Endothelial cell of umbilical vein (primary cell): ENCODE measurements around the gene PPFIBP2. TPM values are rescaled to one million over a fixed set of nuclear protein-coding genes. Genes with fewer than 3 reads are reported as not detected.

Experiments
- BruUV-seq: library from RNA; stranded (reverse); fragments of 400-500 nt; replicated peaks from 2 replicates; lab custom pipeline; 2021; lab: Mats Ljungman, UMichigan
- CTCF ChIA-PET: fragments of 300-600, 350-600 bp; sonication (Branson Sonifier 250); formaldehyde crosslinking; loops from one replicate; lab custom pipeline; 2021; ENCODE audit warnings: antibody characterized with exemption, inconsistent platforms; lab: Charles Lee
- POLR2A ChIA-PET: fragments of 300-600, 350-600 bp; sonication (Branson Sonifier 250); formaldehyde crosslinking; loops from one replicate; lab custom pipeline; 2021; ENCODE audit warnings: antibody characterized with exemption, inconsistent platforms; lab: Charles Lee
- DNase-seq: peaks from one replicate; pipeline ENCODE4 v3.0.0-alpha.2; 2011; ENCODE audit warnings: low read depth, low spot score
- FAIRE-seq: peaks from 2 replicates; lab custom pipeline; 2011; peaks lifted over from hg19 to GRCh38; lab: Jason Lieb, UNC
- H2AFZ ChIP-seq: 2 replicates; pipeline ENCODE4 v1.6.0; 2012; ENCODE audit warnings: low read depth, low read length, control low read depth, inconsistent platforms
- H3K27ac ChIP-seq: 2 replicates; pipeline ENCODE4 v1.5.1; 2011; ENCODE audit warnings: low read depth, mild to moderate bottlenecking, control low read depth, low read length, moderate library complexity; ENCODE audit not compliant: insufficient read depth
- H3K27me3 ChIP-seq, 2 experiments: 2 replicates each; pipeline versions ENCODE4 v1.6.0 to v1.6.1; 2011; ENCODE audit warnings: low read length in 2 of 2, mixed read lengths in 1 of 2; ENCODE audit not compliant: control insufficient read depth in 2 of 2, insufficient read depth in 2 of 2
- H3K36me3 ChIP-seq, 2 experiments: 2 replicates in 1 of 2; 3 replicates in 1 of 2; pipeline ENCODE4 v1.5.1; 2011; ENCODE audit warnings: low read length in 2 of 2, mild to moderate bottlenecking in 1 of 2, moderate library complexity in 1 of 2; ENCODE audit not compliant: control insufficient read depth in 2 of 2, insufficient read depth in 2 of 2; ENCODE audit errors: extremely low read depth in 1 of 2
- H3K4me1 ChIP-seq: 3 replicates; pipeline ENCODE4 v1.5.1; 2011; ENCODE audit warnings: mild to moderate bottlenecking, low read length; ENCODE audit not compliant: control insufficient read depth, insufficient read depth; ENCODE audit errors: extremely low read depth
- H3K4me2 ChIP-seq: 2 replicates; pipeline ENCODE4 v1.6.1; 2011; ENCODE audit warnings: low read length, control low read depth, mixed read lengths; ENCODE audit not compliant: insufficient read depth
- H3K4me3 ChIP-seq, 3 experiments: fragments of 200-600 bp in 1 of 3; sonication (generic), shearing (Covaris generic) in 1 of 3; replicated peaks in 1 of 3; 2 replicates each; pipeline ENCODE4 v1.5.1; 2011 to 2016; ENCODE audit warnings: control low read depth in 3 of 3, low read length in 3 of 3, mild to moderate bottlenecking in 2 of 3, inconsistent platforms in 1 of 3, low read depth in 1 of 3, moderate library complexity in 1 of 3; ENCODE audit not compliant: insufficient read depth in 1 of 3
- H3K79me2 ChIP-seq: 2 replicates; pipeline ENCODE4 v1.6.0; 2012; ENCODE audit warnings: low read length, inconsistent platforms; ENCODE audit not compliant: control insufficient read depth, insufficient read depth
- H3K9ac ChIP-seq: replicated peaks from 2 replicates; pipeline ENCODE3; 2011; ENCODE audit warnings: low read length, control low read depth; ENCODE audit not compliant: insufficient read depth; ENCODE audit errors: extremely low read depth
- H3K9me1 ChIP-seq: replicated peaks from 3 replicates; pipeline ENCODE4 v1.6.0; 2011; ENCODE audit warnings: mild to moderate bottlenecking, low read length; ENCODE audit not compliant: control insufficient read depth, insufficient read depth; ENCODE audit errors: extremely low read depth
- H3K9me3 ChIP-seq: replicated peaks from 2 replicates; pipeline ENCODE4 v1.5.1; 2012; ENCODE audit warnings: low read length, inconsistent platforms; ENCODE audit not compliant: control insufficient read depth, insufficient read depth
- H4K20me1 ChIP-seq: replicated peaks from 2 replicates; pipeline ENCODE3; 2011; ENCODE audit warnings: mild to moderate bottlenecking, low read length; ENCODE audit not compliant: control insufficient read depth, insufficient read depth; ENCODE audit errors: extremely low read depth
- CTCF ChIP-seq, 2 donors: IDR thresholded peaks; 1 replicate in 1 of 2; 2 replicates in 1 of 2; pipeline ENCODE4 v1.5.1; 2011; ENCODE audit warnings: low read length in 2 of 2, mild to moderate bottlenecking in 2 of 2, moderate library complexity in 2 of 2, control low read depth in 1 of 2, inconsistent platforms in 1 of 2, low read depth in 1 of 2; ENCODE audit not compliant: insufficient read depth in 1 of 2; ENCODE audit errors: extremely low read depth in 1 of 2
- GATA2 ChIP-seq: IDR thresholded peaks from 2 replicates; pipeline ENCODE4 v1.7.0; 2011; ENCODE audit warnings: low read depth, mild to moderate bottlenecking, moderate library complexity, mixed read lengths, low read length; ENCODE audit not compliant: insufficient read length, insufficient read depth
- POLR2AphosphoS5 ChIP-seq: IDR thresholded peaks from 2 replicates; pipeline ENCODE4 v1.6.1; 2012; ENCODE audit warnings: low read depth, mild to moderate bottlenecking, control low read depth, low read length, moderate library complexity; ENCODE audit not compliant: insufficient read depth
- dilution Hi-C: fragments of 300-500 bp; cut with MboI; formaldehyde crosslinking; loops from one replicate; pipeline ENCODE4 v1.15.0; 2019; ENCODE audit warnings: low sequenced_read_pairs; ENCODE audit not compliant: extremely low pct_ligation_motif_present
- intact Hi-C: fragments of 100-400 bp; cut with micrococcal nuclease; formaldehyde crosslinking; loops from one replicate; pipeline ENCODE4 v1.10.0; 2022
- polyA plus RNA-seq, 4 experiments: library from polyadenylated mRNA; depleted of rRNA in 3 of 4; stranded (reverse) in 3 of 4; unstranded in 1 of 4; fragments of >200 nt; gene quantifications; 2 replicates each; pipeline versions ENCODE4 v1.2.1 to v1.2.3, GENCODE V29; 2011 to 2012; ENCODE audit warnings: missing spikeins in 1 of 4
- total RNA-seq: library from RNA; stranded (reverse); gene quantifications from 2 replicates; pipeline ENCODE4 v1.2.3, GENCODE V29; 2021

PPFIBP2 gene
- total and polyA plus RNA-seq, 2 donors (not counting 3 experiments of a cell fraction or from before 2014, with no cell fraction given) = 1.3 to 4.0 TPM

- TF ChIP-seq CTCF (IDR thresholded peaks at IDR 0.05; ENCODE audit: extremely low read depth in 1 of 2, insufficient read depth in 1 of 2, low read depth in 1 of 2, low read length in 2 of 2) (no peak), POLR2AphosphoS5 (peak; percentile 81), GATA2 (peak; percentile 67)
- Histone ChIP-seq H3K9ac (no peak overlapping the region), H3K9me1 (no peaks in the 10 kb centered on the region), H3K79me2 (no peaks in the 10 kb centered on the region), H2AFZ (no peak overlapping the region), H4K20me1 (no peaks in the 10 kb centered on the region), H3K27ac (no peak overlapping the region), H3K4me1 (peaks cover 12% of the 10 kb centered on the region), H3K4me2 (peak overlapping the region; percentile 43), H3K36me3 (no peaks in the 10 kb centered on the region), H3K9me3 (no peaks in the 10 kb centered on the region), H3K4me3 (no peak overlapping the region), H3K27me3 (peaks cover 37 to 57% of the 10 kb centered on the region in 2 experiments)
- ChIA-PET CTCF (interaction anchor here (0.7 to 12.1 kb wide), 9 partner anchors 15 to 115 kb away, joined by 3 to 766 read pairs (median 4); no protein-coding TSS in a partner anchor), POLR2A (no interaction called here)
- intact Hi-C loops = loop anchor here (1.0 kb wide), 1 partner anchor 23 kb away; no protein-coding TSS in a partner anchor
- DNase-seq = peak; percentile 57
- peak; percentile 96 for FAIRE-seq
- dilution Hi-C loops = no loop called here
- no TSS peak for BruUV-seq
Measured at GRCh38 chr11:7577291-7578190, 63.7 kb downstream of the PPFIBP2 start.
